GM23248 (cell line): Measurements from ENCODE around the gene FAM136A.
"Not testable (repeated sequence)": the region's sequence is repeated elsewhere in the genome, so short reads cannot be mapped to it uniquely, and the experiment has no call there.

Source experiments
- EZH2 ChIP-seq: fragments of 200-600 bp; sonication (generic); IDR thresholded peaks from 2 replicates; pipeline ENCODE4 v1.6.1; 2018; ENCODE audit warnings: antibody characterized with exemption, mild to moderate bottlenecking; ENCODE audit not compliant: insufficient read depth, poor library complexity, severe bottlenecking
- EZH2phosphoT487 ChIP-seq: fragments of 200-600 bp; sonication (generic); IDR thresholded peaks from 2 replicates; pipeline ENCODE4 v1.6.1; 2018; ENCODE audit warnings: antibody characterized with exemption, moderate library complexity, mild to moderate bottlenecking, low read depth; ENCODE audit not compliant: insufficient read depth

DNA sequence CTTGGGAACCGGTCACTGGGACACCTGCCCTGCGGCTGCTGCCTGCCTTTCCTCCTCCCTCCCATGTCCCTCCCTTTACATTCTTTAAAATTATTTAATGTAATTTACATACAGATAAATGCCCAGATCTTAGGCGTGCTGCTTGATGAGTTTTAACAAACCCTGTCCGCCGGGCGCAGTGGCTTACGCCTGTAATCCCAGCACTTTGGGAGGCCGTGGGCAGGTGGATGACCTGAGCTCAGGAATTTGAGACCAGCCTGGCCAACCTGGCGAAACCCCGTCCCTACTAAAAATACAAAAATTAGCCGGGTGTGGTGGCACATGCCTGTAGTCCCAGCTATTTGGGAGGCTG, 304 bp upstream of the FAM136A start:
- not testable (repeated sequence) for TF ChIP-seq EZH2, EZH2phosphoT487
